Keratinocyte (primary cell): ENCODE results near the gene MESD. TPM values are rescaled to one million over a fixed set of nuclear protein-coding genes. Genes with fewer than 3 reads are reported as not detected.

Source experiments
- DNase-seq: peaks from one replicate; pipeline ENCODE4 v3.0.0-alpha.2; 2011; ENCODE audit warnings: low read depth, missing footprints, low spot score
- FAIRE-seq: peaks from 2 replicates; lab custom pipeline; 2011; peaks lifted over from hg19 to GRCh38; lab: Jason Lieb, UNC
- H2AFZ ChIP-seq: 2 replicates; pipeline ENCODE4 v1.6.0; 2012; ENCODE audit warnings: low read length, control low read depth, inconsistent platforms; ENCODE audit not compliant: control insufficient read depth
- H3K27ac ChIP-seq: 2 replicates; pipeline ENCODE4 v1.5.1; 2011; ENCODE audit warnings: low read length; ENCODE audit not compliant: control insufficient read depth, insufficient read depth
- H3K27me3 ChIP-seq: 3 replicates; pipeline ENCODE4 v1.6.0; 2011; ENCODE audit warnings: low read length; ENCODE audit not compliant: control insufficient read depth, insufficient read depth; ENCODE audit errors: extremely low read depth
- H3K36me3 ChIP-seq, 2 experiments: 2 replicates in 1 of 2; 3 replicates in 1 of 2; pipeline ENCODE4 v1.5.1; 2011; ENCODE audit warnings: low read length in 2 of 2, mild to moderate bottlenecking in 1 of 2; ENCODE audit not compliant: control insufficient read depth in 2 of 2, insufficient read depth in 2 of 2; ENCODE audit errors: extremely low read depth in 1 of 2
- H3K4me1 ChIP-seq: 3 replicates; pipeline ENCODE4 v1.5.1; 2011; ENCODE audit warnings: low read length; ENCODE audit not compliant: control insufficient read depth, insufficient read depth; ENCODE audit errors: extremely low read depth
- H3K4me2 ChIP-seq: 3 replicates; pipeline ENCODE4 v1.6.0; 2011; ENCODE audit warnings: low read depth, low read length; ENCODE audit not compliant: control insufficient read depth, insufficient read depth; ENCODE audit errors: extremely low read depth
- H3K4me3 ChIP-seq, 3 experiments: fragments of 200-600 bp in 1 of 3; sonication (generic) in 1 of 3; 2 replicates in 2 of 3; 3 replicates in 1 of 3; pipeline ENCODE4 v1.5.1; 2011 to 2016; ENCODE audit warnings: low read length in 3 of 3, mild to moderate bottlenecking in 3 of 3, control low read depth in 2 of 3, inconsistent platforms in 1 of 3, low read depth in 1 of 3, mixed read lengths in 1 of 3, mixed run types in 1 of 3, moderate library complexity in 1 of 3; ENCODE audit not compliant: control insufficient read depth in 2 of 3, insufficient read depth in 2 of 3; ENCODE audit errors: extremely low read depth in 1 of 3
- H3K79me2 ChIP-seq: 2 replicates; pipeline ENCODE4 v1.6.0; 2012; ENCODE audit warnings: low read length; ENCODE audit not compliant: control insufficient read depth, insufficient read depth
- H3K9ac ChIP-seq: 3 replicates; pipeline ENCODE4 v1.6.0; 2011; ENCODE audit warnings: low read length; ENCODE audit not compliant: control insufficient read depth, insufficient read depth; ENCODE audit errors: extremely low read depth
- H3K9me1 ChIP-seq: 3 replicates; pipeline ENCODE4 v1.6.0; 2011; ENCODE audit warnings: low read length; ENCODE audit not compliant: control insufficient read depth, insufficient read depth; ENCODE audit errors: extremely low read depth
- H3K9me3 ChIP-seq: 2 replicates; pipeline ENCODE4 v1.5.1; 2012; ENCODE audit warnings: low read depth, low read length; ENCODE audit not compliant: control insufficient read depth
- H4K20me1 ChIP-seq: 3 replicates; pipeline ENCODE4 v1.6.0; 2011; ENCODE audit warnings: low read length; ENCODE audit not compliant: control insufficient read depth, insufficient read depth; ENCODE audit errors: extremely low read depth
- CTCF ChIP-seq, 3 experiments: IDR thresholded peaks in 1 of 3; conservative IDR thresholded peaks in 1 of 3; optimal IDR thresholded peaks in 1 of 3; 2 replicates in 2 of 3; 3 replicates in 1 of 3; pipeline versions ENCODE3 to v1.5.1; 2011; ENCODE audit warnings: low read length in 3 of 3, mild to moderate bottlenecking in 3 of 3, moderate library complexity in 2 of 3, control low read depth in 1 of 3, inconsistent platforms in 1 of 3; ENCODE audit not compliant: insufficient read depth in 2 of 3; ENCODE audit errors: extremely low read depth in 1 of 3
- EZH2 ChIP-seq: IDR thresholded peaks from one replicate; pipeline ENCODE4 v1.6.1; 2012; ENCODE audit warnings: inconsistent platforms, mild to moderate bottlenecking, low read length, moderate library complexity
- dilution Hi-C: fragments of 300-500 bp; cut with MboI; formaldehyde crosslinking; loops from one replicate; pipeline ENCODE4 v1.7.0; 2020; ENCODE audit warnings: low sequenced_read_pairs; ENCODE audit not compliant: extremely low pct_ligation_motif_present
- polyA plus RNA-seq, 5 experiments: library from polyadenylated mRNA; depleted of rRNA in 3 of 5; stranded (reverse) in 3 of 5; stranded (forward) in 1 of 5; unstranded in 1 of 5; fragments of >200 nt; gene quantifications; 1 replicate in 1 of 5; 2 replicates in 3 of 5; 3 replicates in 1 of 5; pipeline versions ENCODE4 v1.2.1 to v1.2.3, GENCODE V29; 2011 to 2012; ENCODE audit warnings: missing spikeins in 2 of 5, low read depth in 1 of 5, low replicate concordance in 1 of 5

MESD gene
- polyA plus RNA-seq, 1 donor (not counting 4 experiments of a cell fraction or from before 2014, with no cell fraction given): 18.7 TPM

DNA sequence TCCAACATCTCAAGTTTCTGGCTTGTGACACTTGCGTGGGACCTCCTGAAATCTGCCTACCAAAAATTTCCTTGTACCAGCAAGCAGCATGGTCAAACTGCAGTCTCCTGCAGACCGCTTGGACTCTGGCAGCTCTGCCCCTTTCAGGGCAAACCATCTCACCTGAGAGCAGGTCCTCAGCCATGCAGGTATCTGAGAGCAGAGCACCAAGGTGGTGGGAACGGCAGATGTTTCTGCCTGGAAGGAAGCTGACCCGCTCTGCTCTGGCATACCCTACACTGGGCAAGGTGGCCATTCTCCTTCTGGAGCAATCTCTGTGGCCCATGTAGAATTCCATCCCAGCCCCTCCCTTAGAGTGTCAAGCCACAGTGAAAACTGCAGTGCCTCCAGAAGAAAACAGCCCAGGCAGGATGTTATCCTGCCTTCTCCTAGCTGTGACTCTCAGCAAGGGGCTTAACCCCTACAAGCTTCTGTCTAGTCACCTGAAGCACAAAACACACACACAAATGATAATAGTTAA, 21.6 kb downstream of the MESD start:
- H3K9me1 ChIP-seq: no peaks in the 10 kb centered on the region
- dilution Hi-C loops: no loop called here
- H3K4me2 ChIP-seq: no peak overlapping the region
- DNase-seq (no peak), FAIRE-seq (no peak)
- no peak overlapping the region for H3K4me3 ChIP-seq
- H3K9me3 ChIP-seq: no peaks in the 10 kb centered on the region
- H3K27ac ChIP-seq: no peak overlapping the region
- H3K36me3 ChIP-seq: peaks cover 2 to 6% of the 10 kb centered on the region in 2 experiments
- H3K9ac ChIP-seq: no peak overlapping the region
- no peaks in the 10 kb centered on the region for H4K20me1 ChIP-seq
- H3K4me1 ChIP-seq: peaks cover 9% of the 10 kb centered on the region
- H2AFZ ChIP-seq: no peak overlapping the region
- H3K79me2 ChIP-seq: no peaks in the 10 kb centered on the region
- H3K27me3 ChIP-seq: no peaks in the 10 kb centered on the region
- TF ChIP-seq EZH2 (no peak), CTCF (optimal IDR thresholded peaks at IDR 0.05 in 1 of 3, IDR thresholded peaks at IDR 0.05 in 1 of 3, conservative IDR thresholded peaks at IDR 0.05 in 1 of 3; ENCODE audit: extremely low read depth in 1 of 3, insufficient read depth in 2 of 3, low read length in 3 of 3) (no peak)

DNA sequence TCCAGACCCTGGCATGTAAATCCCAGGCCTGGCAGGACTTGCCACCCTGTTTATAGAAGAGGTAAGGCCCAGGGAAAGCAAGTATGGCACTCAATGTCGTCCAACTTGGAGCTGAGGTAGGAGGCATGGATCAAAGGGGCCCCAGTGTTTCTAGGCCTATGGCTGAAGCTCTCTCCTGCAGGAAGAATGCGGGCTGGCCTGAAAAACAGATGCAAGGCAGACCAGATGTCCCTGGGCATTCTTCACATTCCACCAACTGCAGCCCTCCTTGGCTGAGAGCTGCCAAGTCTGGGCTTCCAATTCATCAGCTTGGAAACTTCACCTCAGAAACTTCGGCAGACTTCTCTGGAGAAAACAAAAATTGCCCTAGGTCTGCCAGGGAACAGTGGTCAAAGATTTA, 22.2 kb downstream of the MESD start:
- TF ChIP-seq EZH2 (no peak), CTCF (optimal IDR thresholded peaks at IDR 0.05 in 1 of 3, IDR thresholded peaks at IDR 0.05 in 1 of 3, conservative IDR thresholded peaks at IDR 0.05 in 1 of 3; ENCODE audit: extremely low read depth in 1 of 3, insufficient read depth in 2 of 3, low read length in 3 of 3) (no peak)
- H3K36me3 ChIP-seq: peaks cover 2 to 6% of the 10 kb centered on the region in 2 experiments
- H3K9ac ChIP-seq: no peak overlapping the region
- no peak overlapping the region for H3K27ac ChIP-seq
- H3K79me2 ChIP-seq: no peaks in the 10 kb centered on the region
- no peak overlapping the region for H3K4me2 ChIP-seq
- H4K20me1 ChIP-seq: no peaks in the 10 kb centered on the region
- H3K27me3 ChIP-seq: no peaks in the 10 kb centered on the region
- FAIRE-seq (no peak), DNase-seq (no peak)
- no peaks in the 10 kb centered on the region for H3K9me1 ChIP-seq
- H2AFZ ChIP-seq: no peak overlapping the region
- H3K9me3 ChIP-seq: no peaks in the 10 kb centered on the region
- peaks cover 9% of the 10 kb centered on the region for H3K4me1 ChIP-seq
- H3K4me3 ChIP-seq: no peak overlapping the region
- dilution Hi-C loops: no loop called here
